C4-2B (cell line): Measurements from ENCODE around the gene TATDN3.

Experiments used
- ZFX ChIP-seq: fragments of 450-650 bp; IDR thresholded peaks from 2 replicates; pipeline ENCODE4 v1.6.1; 2017
- TF ChIP-seq, protein P1 (sequence below): fragments of 450-650 bp; conservative IDR thresholded peaks from 2 replicates; pipeline ENCODE4 v1.5.1; 2017; ENCODE audit warnings: mild to moderate bottlenecking

DNA sequence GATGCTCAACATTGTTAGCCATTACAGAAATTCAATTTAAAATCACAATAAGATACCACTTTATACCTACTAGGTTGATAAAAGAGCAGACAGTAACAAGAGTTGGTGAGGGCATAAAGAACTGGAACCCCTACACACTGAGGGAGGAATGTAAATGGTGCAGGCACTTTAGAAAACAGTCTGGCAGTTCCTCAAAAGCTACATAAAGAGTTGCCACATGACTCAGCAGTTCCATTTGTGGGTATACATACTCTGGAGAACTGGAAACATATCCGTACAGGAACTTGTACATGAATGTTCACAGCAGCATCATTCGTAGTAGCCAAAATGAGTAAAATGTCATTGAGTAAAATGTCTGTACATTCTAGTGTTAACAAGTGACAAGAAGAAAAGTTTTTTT is 17.1 kb upstream of the TATDN3 start:
- TF ChIP-seq, protein P1, sequence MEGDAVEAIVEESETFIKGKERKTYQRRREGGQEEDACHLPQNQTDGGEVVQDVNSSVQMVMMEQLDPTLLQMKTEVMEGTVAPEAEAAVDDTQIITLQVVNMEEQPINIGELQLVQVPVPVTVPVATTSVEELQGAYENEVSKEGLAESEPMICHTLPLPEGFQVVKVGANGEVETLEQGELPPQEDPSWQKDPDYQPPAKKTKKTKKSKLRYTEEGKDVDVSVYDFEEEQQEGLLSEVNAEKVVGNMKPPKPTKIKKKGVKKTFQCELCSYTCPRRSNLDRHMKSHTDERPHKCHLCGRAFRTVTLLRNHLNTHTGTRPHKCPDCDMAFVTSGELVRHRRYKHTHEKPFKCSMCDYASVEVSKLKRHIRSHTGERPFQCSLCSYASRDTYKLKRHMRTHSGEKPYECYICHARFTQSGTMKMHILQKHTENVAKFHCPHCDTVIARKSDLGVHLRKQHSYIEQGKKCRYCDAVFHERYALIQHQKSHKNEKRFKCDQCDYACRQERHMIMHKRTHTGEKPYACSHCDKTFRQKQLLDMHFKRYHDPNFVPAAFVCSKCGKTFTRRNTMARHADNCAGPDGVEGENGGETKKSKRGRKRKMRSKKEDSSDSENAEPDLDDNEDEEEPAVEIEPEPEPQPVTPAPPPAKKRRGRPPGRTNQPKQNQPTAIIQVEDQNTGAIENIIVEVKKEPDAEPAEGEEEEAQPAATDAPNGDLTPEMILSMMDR = no peak
- TF ChIP-seq ZFX = no peak
